Osteoblast (primary cell): Measurements from ENCODE around the gene GTF3C5. TPM values are rescaled to one million over a fixed set of nuclear protein-coding genes. Genes with fewer than 3 reads are reported as not detected.
A peak's percentile ranks its signal among the peaks of the same experiment; 100 is the strongest.
"Not testable (repeated sequence)": the region's sequence is repeated elsewhere in the genome, so short reads cannot be mapped to it uniquely, and the experiment has no call there.

Experiments used
- DNase-seq: peaks from one replicate; pipeline ENCODE4 v3.0.0; 2011; ENCODE audit warnings: low spot score, mixed read lengths; ENCODE audit not compliant: insufficient read length; ENCODE audit errors: missing footprints
- H2AFZ ChIP-seq: 2 replicates; pipeline ENCODE4 v1.6.0; 2011; ENCODE audit warnings: mild to moderate bottlenecking, low read length
- H3K27ac ChIP-seq: 2 replicates; pipeline ENCODE4 v1.5.1; 2011; ENCODE audit warnings: mild to moderate bottlenecking, low read depth, low read length, moderate library complexity
- H3K27me3 ChIP-seq: 2 replicates; pipeline ENCODE4 v1.6.0; 2012; ENCODE audit warnings: mild to moderate bottlenecking, control low read depth, inconsistent platforms, low read length, moderate library complexity; ENCODE audit not compliant: insufficient read depth
- H3K36me3 ChIP-seq: 2 replicates; pipeline ENCODE4 v1.5.1; 2011; ENCODE audit warnings: mild to moderate bottlenecking, low read length, control low read depth, moderate library complexity; ENCODE audit not compliant: insufficient read depth
- H3K4me1 ChIP-seq: 2 replicates; pipeline ENCODE4 v1.5.1; 2011; ENCODE audit warnings: mild to moderate bottlenecking, low read length, control low read depth, moderate library complexity; ENCODE audit not compliant: insufficient read depth
- H3K4me2 ChIP-seq: 2 replicates; pipeline ENCODE4 v1.6.0; 2011; ENCODE audit warnings: mild to moderate bottlenecking, low read length; ENCODE audit not compliant: insufficient read depth
- H3K4me3 ChIP-seq: fragments of 200-600 bp; sonication (generic); 3 replicates; pipeline ENCODE4 v1.5.1; 2012; ENCODE audit warnings: mild to moderate bottlenecking, low read length, inconsistent platforms; ENCODE audit not compliant: insufficient read depth
- H3K79me2 ChIP-seq: 2 replicates; pipeline ENCODE4 v1.6.0; 2012; ENCODE audit warnings: mild to moderate bottlenecking, low read length, control low read depth, inconsistent platforms; ENCODE audit not compliant: insufficient read depth
- H3K9me3 ChIP-seq: 2 replicates; pipeline ENCODE4 v1.5.1; 2011; ENCODE audit warnings: low read depth, low read length, control low read depth
- H4K20me1 ChIP-seq: 2 replicates; pipeline ENCODE4 v1.6.0; 2012; ENCODE audit warnings: mild to moderate bottlenecking, low read length, control low read depth; ENCODE audit not compliant: insufficient read depth
- total RNA-seq: library from RNA; depleted of rRNA; stranded (reverse); fragments of >200 nt; gene quantifications from 2 replicates; pipeline ENCODE4 v1.2.3, GENCODE V29; 2012
- TF ChIP-seq, protein P1 (sequence below): IDR thresholded peaks from 2 replicates; pipeline ENCODE4 v1.5.1; 2011; ENCODE audit warnings: mild to moderate bottlenecking, low read depth, low read length, moderate library complexity; ENCODE audit errors: extremely low read depth

The GTF3C5 gene
- total RNA-seq, 1 donor = 31.8 TPM

DNA sequence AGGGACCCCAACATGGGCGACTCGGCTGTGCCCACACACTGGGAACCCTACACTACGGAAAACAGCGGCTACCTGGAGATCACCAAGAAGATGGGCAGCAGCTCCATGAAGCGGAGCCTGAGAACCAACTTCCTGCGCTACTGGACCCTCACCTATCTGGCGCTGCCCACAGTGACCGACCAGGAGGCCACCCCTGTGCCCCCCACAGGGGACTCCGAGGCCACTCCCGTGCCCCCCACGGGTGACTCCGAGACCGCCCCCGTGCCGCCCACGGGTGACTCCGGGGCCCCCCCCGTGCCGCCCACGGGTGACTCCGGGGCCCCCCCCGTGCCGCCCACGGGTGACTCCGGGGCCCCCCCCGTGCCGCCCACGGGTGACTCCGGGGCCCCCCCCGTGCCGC, 40.2 kb downstream of the GTF3C5 start:
- not testable (repeated sequence) for H3K4me2 ChIP-seq, H3K4me3 ChIP-seq, H3K27ac ChIP-seq, H2AFZ ChIP-seq, H4K20me1 ChIP-seq, H3K36me3 ChIP-seq, DNase-seq, H3K9me3 ChIP-seq, H3K79me2 ChIP-seq
- Histone ChIP-seq H3K27me3 (peaks cover 11% of the 10 kb centered on the region), H3K4me1 (peaks cover 19% of the 10 kb centered on the region)

DNA sequence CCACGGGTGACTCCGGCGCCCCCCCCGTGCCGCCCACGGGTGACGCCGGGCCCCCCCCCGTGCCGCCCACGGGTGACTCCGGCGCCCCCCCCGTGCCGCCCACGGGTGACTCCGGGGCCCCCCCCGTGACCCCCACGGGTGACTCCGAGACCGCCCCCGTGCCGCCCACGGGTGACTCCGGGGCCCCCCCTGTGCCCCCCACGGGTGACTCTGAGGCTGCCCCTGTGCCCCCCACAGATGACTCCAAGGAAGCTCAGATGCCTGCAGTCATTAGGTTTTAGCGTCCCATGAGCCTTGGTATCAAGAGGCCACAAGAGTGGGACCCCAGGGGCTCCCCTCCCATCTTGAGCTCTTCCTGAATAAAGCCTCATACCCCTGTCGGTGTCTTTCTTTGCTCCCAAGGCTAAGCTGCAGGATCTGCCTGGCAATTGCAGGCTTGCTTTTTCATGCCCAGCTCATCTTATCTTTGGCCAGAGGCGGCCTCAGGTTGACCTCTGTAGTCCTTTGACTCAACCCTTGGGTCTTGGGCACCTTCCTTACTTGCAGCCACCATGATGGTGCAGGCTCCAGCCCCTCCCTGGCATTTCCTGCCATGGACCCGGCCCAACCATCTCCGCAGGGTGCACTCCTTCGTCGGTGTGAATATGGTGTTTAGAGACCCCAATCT, 40.8 kb downstream of the GTF3C5 start:
- H3K4me2 ChIP-seq = no peak overlapping the region
- DNase-seq = peak; percentile 41
- H3K36me3 ChIP-seq = no peaks in the 10 kb centered on the region
- no peak overlapping the region for H3K4me3 ChIP-seq
- H3K4me1 ChIP-seq = peaks cover 25% of the 10 kb centered on the region
- no peak overlapping the region for H2AFZ ChIP-seq
- H3K27me3 ChIP-seq = peaks cover 11% of the 10 kb centered on the region
- no peak overlapping the region for H3K27ac ChIP-seq
- TF ChIP-seq, protein P1, sequence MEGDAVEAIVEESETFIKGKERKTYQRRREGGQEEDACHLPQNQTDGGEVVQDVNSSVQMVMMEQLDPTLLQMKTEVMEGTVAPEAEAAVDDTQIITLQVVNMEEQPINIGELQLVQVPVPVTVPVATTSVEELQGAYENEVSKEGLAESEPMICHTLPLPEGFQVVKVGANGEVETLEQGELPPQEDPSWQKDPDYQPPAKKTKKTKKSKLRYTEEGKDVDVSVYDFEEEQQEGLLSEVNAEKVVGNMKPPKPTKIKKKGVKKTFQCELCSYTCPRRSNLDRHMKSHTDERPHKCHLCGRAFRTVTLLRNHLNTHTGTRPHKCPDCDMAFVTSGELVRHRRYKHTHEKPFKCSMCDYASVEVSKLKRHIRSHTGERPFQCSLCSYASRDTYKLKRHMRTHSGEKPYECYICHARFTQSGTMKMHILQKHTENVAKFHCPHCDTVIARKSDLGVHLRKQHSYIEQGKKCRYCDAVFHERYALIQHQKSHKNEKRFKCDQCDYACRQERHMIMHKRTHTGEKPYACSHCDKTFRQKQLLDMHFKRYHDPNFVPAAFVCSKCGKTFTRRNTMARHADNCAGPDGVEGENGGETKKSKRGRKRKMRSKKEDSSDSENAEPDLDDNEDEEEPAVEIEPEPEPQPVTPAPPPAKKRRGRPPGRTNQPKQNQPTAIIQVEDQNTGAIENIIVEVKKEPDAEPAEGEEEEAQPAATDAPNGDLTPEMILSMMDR = no peak
- peaks cover 2% of the 10 kb centered on the region for H4K20me1 ChIP-seq
- H3K79me2 ChIP-seq = no peaks in the 10 kb centered on the region
- no peaks in the 10 kb centered on the region for H3K9me3 ChIP-seq

DNA sequence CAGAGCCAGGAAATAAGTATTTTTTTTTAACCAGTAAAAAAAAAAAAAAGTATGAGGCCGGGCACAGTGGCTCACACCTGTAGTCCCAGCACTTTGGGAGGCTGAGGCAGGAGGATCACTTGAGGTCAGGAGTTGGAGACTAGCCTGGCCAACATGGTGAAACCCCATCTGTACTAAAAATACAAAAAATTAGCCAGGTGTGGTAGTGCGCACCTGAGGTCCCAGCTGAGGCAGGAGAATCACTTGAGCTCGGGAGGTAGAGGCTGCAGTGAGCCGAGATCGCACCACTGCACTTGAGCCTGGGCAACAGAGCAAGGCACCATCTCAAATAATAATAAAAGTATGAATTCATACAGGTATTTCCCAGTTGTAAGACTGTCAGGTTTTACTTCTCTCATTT, 41.4 kb downstream of the GTF3C5 start:
- H3K4me1 ChIP-seq = peaks cover 29% of the 10 kb centered on the region
- peaks cover 15% of the 10 kb centered on the region for H3K27me3 ChIP-seq
- not testable (repeated sequence) for H3K27ac ChIP-seq, DNase-seq, H2AFZ ChIP-seq, H3K36me3 ChIP-seq, H3K4me3 ChIP-seq, H4K20me1 ChIP-seq, H3K4me2 ChIP-seq, H3K79me2 ChIP-seq, H3K9me3 ChIP-seq

DNA sequence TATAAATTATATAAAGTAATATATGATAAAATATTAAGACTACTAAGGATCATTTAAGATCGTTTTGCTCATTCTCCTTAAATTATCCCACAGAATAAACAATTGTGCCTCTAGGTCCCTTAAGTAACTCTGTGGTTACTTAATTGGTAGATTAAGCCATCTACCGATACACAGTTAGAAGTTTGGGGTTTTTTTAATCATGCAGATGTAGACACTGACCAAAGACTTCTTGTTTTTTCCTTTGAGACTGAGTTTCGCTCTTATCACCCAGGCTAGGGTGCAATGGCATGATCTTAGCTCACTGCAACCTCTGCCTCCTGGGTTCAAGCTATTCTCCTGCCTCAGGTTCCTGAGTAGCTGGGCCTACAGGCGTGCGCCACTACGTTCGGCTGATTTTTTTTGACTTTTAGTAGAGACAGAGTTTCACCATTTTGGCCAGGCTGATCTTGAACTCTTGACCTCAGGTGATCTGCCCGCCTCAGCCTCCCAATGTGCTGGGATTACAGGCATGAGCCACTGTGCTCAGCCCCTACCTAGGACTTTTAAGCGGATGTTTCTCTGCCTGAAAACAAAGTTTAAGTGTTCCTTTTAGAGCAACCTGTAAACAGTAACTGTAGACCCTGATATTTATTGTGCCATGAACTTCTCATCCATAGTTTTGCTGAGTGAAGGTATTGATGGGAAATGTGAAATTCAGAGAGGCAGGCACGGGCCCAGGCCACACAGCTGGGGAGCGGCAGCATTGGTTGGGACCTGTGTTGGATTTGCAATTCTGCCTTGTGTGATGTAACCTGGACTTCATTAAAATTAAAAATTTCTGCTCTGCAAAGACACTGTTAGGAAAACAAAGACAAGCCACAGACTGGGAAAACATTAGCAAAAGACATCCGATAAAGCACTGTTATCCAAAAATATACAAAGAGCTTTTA, 42.6 kb downstream of the GTF3C5 start:
- Histone ChIP-seq H3K79me2 (no peaks in the 10 kb centered on the region), H3K4me2 (no peak overlapping the region), H3K27me3 (peaks cover 25% of the 10 kb centered on the region), H3K9me3 (no peaks in the 10 kb centered on the region), H4K20me1 (peaks cover 2% of the 10 kb centered on the region), H3K4me1 (peaks cover 29% of the 10 kb centered on the region), H2AFZ (no peak overlapping the region), H3K36me3 (no peaks in the 10 kb centered on the region), H3K4me3 (no peak overlapping the region), H3K27ac (no peak overlapping the region)
- TF ChIP-seq, protein P1 = no peak
- peak; percentile 76 for DNase-seq
